VCaP (cell line): ENCODE data around the gene KLHDC2.
"Not testable (repeated sequence)": the region's sequence is repeated elsewhere in the genome, so short reads cannot be mapped to it uniquely, and the experiment has no call there.

Experiments used
- H3K27ac ChIP-seq: fragments of 450-650 bp; 2 replicates; pipeline ENCODE4 v1.5.1; 2017
- TF ChIP-seq, protein P1 (sequence below): fragments of 450-650 bp; conservative IDR thresholded peaks from 2 replicates; pipeline ENCODE4 v1.5.1; 2017; ENCODE audit warnings: mild to moderate bottlenecking, moderate library complexity

KLHDC2 gene

DNA sequence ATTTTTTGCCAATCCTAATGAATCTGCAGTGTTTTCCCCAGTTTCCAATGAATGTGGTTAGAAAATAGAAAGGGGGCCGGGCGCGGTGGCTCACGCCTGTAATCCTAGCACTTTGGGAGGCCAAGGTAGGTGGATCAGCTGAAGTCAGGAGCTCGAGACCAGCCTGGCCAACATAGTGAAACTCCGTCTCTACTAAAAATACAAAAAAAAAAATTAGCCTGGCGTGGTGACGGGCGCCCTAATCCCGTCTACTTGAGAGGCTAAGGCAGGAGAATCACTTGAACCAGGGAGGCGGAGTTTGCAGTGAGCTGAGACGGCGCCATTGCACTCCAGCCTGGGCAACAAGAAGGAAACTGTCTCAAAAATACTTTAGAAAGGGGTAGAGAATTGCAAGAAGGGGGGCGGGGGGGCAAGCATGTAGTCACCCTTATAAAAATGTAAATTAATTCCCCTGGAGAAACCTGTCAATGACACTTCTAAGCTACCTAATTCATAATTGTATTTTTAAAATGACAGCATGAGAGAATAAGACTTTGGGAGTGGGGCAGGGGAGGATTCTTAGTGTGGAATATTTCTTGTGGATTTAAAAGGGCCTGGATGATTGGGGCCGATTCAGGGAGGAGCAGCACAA is 1.7 kb downstream of the KLHDC2 start:
- TF ChIP-seq, protein P1, sequence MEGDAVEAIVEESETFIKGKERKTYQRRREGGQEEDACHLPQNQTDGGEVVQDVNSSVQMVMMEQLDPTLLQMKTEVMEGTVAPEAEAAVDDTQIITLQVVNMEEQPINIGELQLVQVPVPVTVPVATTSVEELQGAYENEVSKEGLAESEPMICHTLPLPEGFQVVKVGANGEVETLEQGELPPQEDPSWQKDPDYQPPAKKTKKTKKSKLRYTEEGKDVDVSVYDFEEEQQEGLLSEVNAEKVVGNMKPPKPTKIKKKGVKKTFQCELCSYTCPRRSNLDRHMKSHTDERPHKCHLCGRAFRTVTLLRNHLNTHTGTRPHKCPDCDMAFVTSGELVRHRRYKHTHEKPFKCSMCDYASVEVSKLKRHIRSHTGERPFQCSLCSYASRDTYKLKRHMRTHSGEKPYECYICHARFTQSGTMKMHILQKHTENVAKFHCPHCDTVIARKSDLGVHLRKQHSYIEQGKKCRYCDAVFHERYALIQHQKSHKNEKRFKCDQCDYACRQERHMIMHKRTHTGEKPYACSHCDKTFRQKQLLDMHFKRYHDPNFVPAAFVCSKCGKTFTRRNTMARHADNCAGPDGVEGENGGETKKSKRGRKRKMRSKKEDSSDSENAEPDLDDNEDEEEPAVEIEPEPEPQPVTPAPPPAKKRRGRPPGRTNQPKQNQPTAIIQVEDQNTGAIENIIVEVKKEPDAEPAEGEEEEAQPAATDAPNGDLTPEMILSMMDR: no peak
- H3K27ac ChIP-seq: peak overlapping the region; percentile 97

- H3K27ac ChIP-seq: peak overlapping the region; percentile 97
- TF ChIP-seq, protein P1: no peak
These were observed 2.4 kb downstream of the KLHDC2 start for GRCh38 chr14:49770212-49770817.

DNA sequence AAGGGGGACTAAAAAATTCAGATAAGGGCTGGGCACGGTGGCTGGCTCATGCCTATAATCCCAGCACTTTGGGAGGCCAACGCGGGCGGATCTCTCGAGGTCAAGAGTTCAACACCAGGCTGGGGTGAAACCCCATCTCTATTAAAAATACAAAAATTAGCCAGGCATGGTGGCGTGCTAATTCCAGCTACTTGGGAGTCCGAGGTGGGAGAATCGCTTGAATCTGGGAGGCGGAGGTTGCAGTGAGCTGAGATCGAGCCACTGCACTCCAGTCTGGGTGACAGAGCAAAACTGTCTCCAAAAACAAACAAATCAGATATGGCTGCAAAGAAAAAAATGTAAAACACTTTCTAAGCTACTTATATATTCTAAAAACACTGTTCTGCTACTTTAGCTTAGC is 3.7 kb downstream of the KLHDC2 start:
- not testable (repeated sequence) for H3K27ac ChIP-seq

- no peak overlapping the region for H3K27ac ChIP-seq
- TF ChIP-seq, protein P1: no peak
These were observed 6.2 kb downstream of the KLHDC2 start for GRCh38 chr14:49774106-49774505.

DNA sequence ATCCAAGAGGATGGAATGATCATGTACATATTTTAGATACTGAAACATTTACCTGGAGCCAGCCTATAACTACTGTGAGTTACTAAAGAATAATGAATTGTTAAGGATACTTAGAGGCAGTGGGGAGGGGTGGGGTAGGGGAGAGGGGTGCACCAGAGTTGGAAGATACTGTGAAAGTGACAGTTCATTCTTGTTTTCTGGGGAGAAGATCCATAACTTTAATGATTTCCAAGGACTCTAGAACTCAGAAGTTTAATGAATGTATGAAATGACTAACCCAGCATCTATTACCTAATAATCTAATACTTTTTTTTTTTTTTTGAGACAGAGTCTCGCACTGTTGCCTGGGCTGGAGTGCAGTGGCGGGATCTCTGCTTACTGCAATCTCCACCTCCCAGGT is 10.5 kb downstream of the KLHDC2 start:
- H3K27ac ChIP-seq: no peak overlapping the region
- TF ChIP-seq, protein P1: no peak

- not testable (repeated sequence) for H3K27ac ChIP-seq
These were observed 13.1 kb downstream of the KLHDC2 start for GRCh38 chr14:49781040-49781439.

DNA sequence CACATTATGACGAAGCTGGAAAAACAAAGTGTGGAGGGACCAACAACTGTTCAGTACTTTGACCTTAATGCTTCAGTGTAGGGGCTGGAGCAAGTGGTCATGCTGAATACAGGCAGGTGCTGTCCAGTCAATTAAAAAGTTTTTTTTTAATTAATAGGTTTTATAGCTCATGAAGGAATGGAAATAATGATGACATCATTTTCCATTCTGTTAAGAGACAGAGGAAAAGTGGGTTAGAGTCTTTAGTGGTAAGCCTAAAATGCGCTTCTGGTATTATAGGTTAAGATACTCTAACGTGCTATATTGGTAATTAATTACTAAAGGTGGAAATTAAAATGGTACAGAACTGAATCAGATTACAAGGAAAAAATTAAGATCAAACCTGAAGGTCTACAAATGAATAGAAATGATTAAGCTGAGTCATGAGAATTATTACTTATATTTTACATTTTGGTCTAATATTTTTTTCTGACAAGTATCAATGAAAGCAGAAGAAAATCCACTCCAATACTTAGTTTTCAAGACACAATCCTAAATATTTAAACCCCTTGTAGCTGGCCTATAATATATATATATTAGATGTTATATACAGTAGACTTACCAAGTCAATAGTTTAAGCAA is 15.6 kb downstream of the KLHDC2 start:
- TF ChIP-seq, protein P1: no peak
- H3K27ac ChIP-seq: no peak overlapping the region

DNA sequence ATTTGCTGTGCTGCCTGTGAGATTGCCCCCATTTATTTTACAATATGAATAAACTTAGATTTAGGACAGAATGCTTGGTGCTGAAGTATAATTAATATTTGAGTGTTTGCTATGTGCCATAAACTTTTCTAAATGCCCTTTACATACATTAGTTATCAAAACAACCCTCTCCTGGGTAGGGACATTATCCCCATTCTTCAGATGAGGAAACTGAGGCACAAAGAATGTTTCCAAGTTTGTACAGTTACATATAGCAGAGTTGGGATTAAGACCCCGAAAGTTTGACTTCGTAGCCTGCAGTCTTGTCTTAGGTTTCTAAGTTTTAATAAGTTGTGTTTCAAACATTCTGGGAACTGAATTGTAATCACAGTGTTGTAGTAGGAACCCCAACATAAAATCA is 18.4 kb downstream of the KLHDC2 start:
- TF ChIP-seq, protein P1: no peak

More for the DNA sequence above, 18.4 kb downstream of the KLHDC2 start:
- no peak overlapping the region for H3K27ac ChIP-seq
